GM12878 (cell line): ENCODE measurements around the gene IL1R2. TPM values are rescaled to one million over a fixed set of nuclear protein-coding genes. Genes with fewer than 3 reads are reported as not detected.
A peak's percentile ranks its signal among the peaks of the same experiment; 100 is the strongest.

Experiments
- ATAC-seq: fragments of 200-7000 bp; cut with Tn5 transposase; 3 replicates; pipeline ENCODE4 v1.9.1; 2020; ENCODE audit warnings: mild to moderate bottlenecking, moderate library complexity
- BruUV-seq: library from RNA; stranded (reverse); fragments of 400-500 nt; replicated peaks from 2 replicates; lab custom pipeline; 2021; lab: Mats Ljungman, UMichigan
- CTCF ChIA-PET: fragments of 300-600 bp; sonication (Branson Sonifier 250); formaldehyde crosslinking; extraction: SDS; loops from one replicate; lab custom pipeline; 2021; ENCODE audit warnings: inconsistent platforms; lab: Yijun Ruan, JAX
- POLR2A ChIA-PET: fragments of 350-600 bp; formaldehyde crosslinking; extraction: SDS; loops from one replicate; lab custom pipeline; 2021; ENCODE audit warnings: inconsistent platforms; lab: Charles Lee
- RAD21 ChIA-PET: fragments of 300-600 bp; sonication (Branson Sonifier 250); formaldehyde crosslinking; loops from one replicate; lab custom pipeline; 2023; ENCODE audit warnings: antibody characterized with exemption; ENCODE audit not compliant: unreplicated experiment; lab: Charles Lee
- SMC1A ChIA-PET: fragments of 300-600 bp; sonication (Branson Sonifier 250); formaldehyde crosslinking; loops from one replicate; lab custom pipeline; 2023; ENCODE audit not compliant: unreplicated experiment, uncharacterized antibody; lab: Charles Lee
- DNase-seq: peaks from one replicate; pipeline ENCODE4 v3.0.0-alpha.2; 2011; ENCODE audit warnings: low read depth, low spot score
- FAIRE-seq: peaks from 3 replicates; lab custom pipeline; 2011; peaks lifted over from hg19 to GRCh38; lab: Jason Lieb, UNC
- H2AFZ ChIP-seq: 2 replicates; pipeline ENCODE4 v1.6.0; 2011; ENCODE audit warnings: low read depth, low read length, control low read depth; ENCODE audit not compliant: control insufficient read depth
- H3K27ac ChIP-seq: 2 replicates; pipeline ENCODE4 v1.5.1; 2011; ENCODE audit warnings: control low read depth; ENCODE audit not compliant: control insufficient read depth, insufficient read depth
- H3K27me3 ChIP-seq, 2 experiments: replicated peaks in 1 of 2; 2 replicates each; pipeline versions ENCODE4 v1.6.0 to v1.6.1; 2011; ENCODE audit warnings: low read length in 1 of 2; ENCODE audit not compliant: control insufficient read depth in 2 of 2, insufficient read depth in 2 of 2
- H3K36me3 ChIP-seq, 2 experiments: 2 replicates each; pipeline ENCODE4 v1.5.1; 2011; ENCODE audit warnings: low read length in 1 of 2; ENCODE audit not compliant: control insufficient read depth in 2 of 2, insufficient read depth in 2 of 2
- H3K4me1 ChIP-seq: 2 replicates; pipeline ENCODE4 v1.6.1; 2011; ENCODE audit warnings: mild to moderate bottlenecking, low read length, moderate library complexity, mixed read lengths; ENCODE audit not compliant: control insufficient read depth, insufficient read depth
- H3K4me2 ChIP-seq: 2 replicates; pipeline ENCODE4 v1.6.0; 2011; ENCODE audit warnings: control low read depth; ENCODE audit not compliant: control insufficient read depth, insufficient read depth
- H3K4me3 ChIP-seq: fragments of 200-600 bp; sonication (generic); 2 replicates; pipeline ENCODE4 v1.5.1; 2016
- H3K79me2 ChIP-seq: 2 replicates; pipeline ENCODE4 v1.6.0; 2011; ENCODE audit warnings: low read length; ENCODE audit not compliant: control insufficient read depth, insufficient read depth
- H3K9ac ChIP-seq: 2 replicates; pipeline ENCODE4 v1.8.0; 2011; ENCODE audit warnings: low read length, control low read depth, mixed read lengths; ENCODE audit not compliant: control insufficient read depth, insufficient read depth
- H3K9me3 ChIP-seq: replicated peaks from 3 replicates; pipeline ENCODE4 v1.5.1; 2011; ENCODE audit warnings: mild to moderate bottlenecking, low read length; ENCODE audit not compliant: control insufficient read depth, insufficient read depth
- H4K20me1 ChIP-seq: 2 replicates; pipeline ENCODE4 v1.6.0; 2011; ENCODE audit not compliant: control insufficient read depth, insufficient read depth
- NFYB ChIP-seq: IDR thresholded peaks from 2 replicates; pipeline ENCODE4 v1.6.1; 2011; ENCODE audit warnings: low read depth, mild to moderate bottlenecking, low read length, improper control_type of control experiment, moderate library complexity; ENCODE audit not compliant: insufficient read depth
- RAD51 ChIP-seq: fragments of 450-650 bp; IDR thresholded peaks from 2 replicates; pipeline ENCODE4 v1.6.1; 2016; ENCODE audit warnings: moderate library complexity, mild to moderate bottlenecking, inconsistent platforms
- SMARCA5 ChIP-seq: fragments of 450-650 bp; IDR thresholded peaks from 2 replicates; pipeline ENCODE4 v1.6.1; 2017; ENCODE audit warnings: mild to moderate bottlenecking
- SMC3 ChIP-seq: IDR thresholded peaks from 2 replicates; pipeline ENCODE4 v1.6.1; 2011; ENCODE audit warnings: low read length, improper control_type of control experiment, borderline replicate concordance
- WGBS: methylation state at CpG from one replicate; pipeline ENCODE4 v1.1.6; 2016; ENCODE audit warnings: low lambda C conversion rate; ENCODE audit not compliant: insufficient replicate concordance, insufficient coverage; ENCODE audit errors: missing lambda C conversion rate; 5-methylcytosine and 5-hydroxymethylcytosine counted together
- in situ Hi-C: fragments of 300-500 bp; cut with MboI; formaldehyde crosslinking; loops from 9 replicates; pipeline ENCODE4 v1.14.3; 2018; ENCODE audit warnings: mixed read lengths
- intact Hi-C: fragments of 100-400 bp; cut with micrococcal nuclease; formaldehyde crosslinking; loops from one replicate; pipeline ENCODE4 v1.14.2; 2022; ENCODE audit not compliant: unreplicated experiment
- polyA plus RNA-seq, 11 experiments: library from polyadenylated mRNA; depleted of rRNA in 4 of 11; unstranded in 6 of 11; stranded (reverse) in 5 of 11; fragments of >200 nt; fragmentation: Nextera tagmentation in 4 of 11; fragmentation: Illumina TruSeq in 1 of 11; extraction: Ambion mirVana in 4 of 11; extraction: Trizol in 1 of 11; gene quantifications; 1 replicate in 1 of 11; 2 replicates in 10 of 11; pipeline versions ENCODE4 v1.2.1 to v1.2.3, GENCODE V29; 2011 to 2016; ENCODE audit warnings: inconsistent platforms in 2 of 11, missing spikeins in 2 of 11, low read depth in 1 of 11
- total RNA-seq, 4 experiments: library from RNA; depleted of rRNA in 3 of 4; stranded (reverse); fragments of >200 nt in 3 of 4; fragmentation: Illumina TruSeq in 1 of 4; extraction: Trizol in 1 of 4; gene quantifications; 2 replicates each; pipeline versions ENCODE4 v1.2.1 to v1.2.3, GENCODE V29; 2013 to 2021

IL1R2 gene
- total and polyA plus RNA-seq, 10 of the 15 experiments (the other 5 are each of a cell fraction or from before 2014, with no cell fraction given), result 0.44 to 6.4 (median 0.62) TPM

DNA sequence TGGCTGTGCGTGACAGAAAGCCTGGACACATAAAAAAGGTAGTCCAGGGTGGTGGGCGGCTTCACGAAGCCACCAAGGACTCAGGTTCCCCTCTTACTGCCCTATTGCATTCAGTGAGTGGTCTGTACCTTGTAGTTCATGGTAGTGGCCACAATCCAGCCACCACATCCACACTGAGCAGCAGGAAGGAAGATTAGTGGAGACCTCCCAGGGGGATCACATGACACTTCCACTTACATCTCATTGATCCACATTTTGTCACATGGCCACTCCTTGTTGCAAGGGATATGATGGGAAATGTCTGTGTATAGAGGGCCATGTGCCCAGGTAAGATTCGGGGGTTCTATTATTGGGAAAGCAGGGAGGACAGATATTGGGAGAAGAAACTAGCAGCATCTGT lies 13.7 kb downstream of the IL1R2 start:
- no peak overlapping the region for H3K4me3 ChIP-seq
- no peaks in the 10 kb centered on the region for H3K79me2 ChIP-seq
- H3K4me2 ChIP-seq, result no peak overlapping the region
- in situ Hi-C loops (no loop called here), intact Hi-C loops (loop anchor here (2.0 to 5.0 kb wide), 2 partner anchors 121 to 442 kb away; no protein-coding TSS in a partner anchor)
- TF ChIP-seq SMARCA5 (no peak), NFYB (0 out of 2 replicates have a peak, but pooled peaks have one; percentile 13), RAD51 (peak; percentile 75), SMC3 (0 out of 2 replicates have a peak, but pooled peaks have one; percentile 8)
- FAIRE-seq (no peak), ATAC-seq (0 out of 3 replicates have a peak, but pooled peaks have one; percentile 9), DNase-seq (no peak)
- BruUV-seq, result no TSS peak
- peaks cover 3% of the 10 kb centered on the region; the same call in 1 of the 2 replicates for H3K4me1 ChIP-seq
- no peaks in the 10 kb centered on the region for H3K36me3 ChIP-seq
- H3K27me3 ChIP-seq, result no peaks in the 10 kb centered on the region; a peak in 1 of 4 replicates
- ChIA-PET RAD21 (interaction anchor here (0.7 to 5.4 kb wide), 18 partner anchors 10 to 438 kb away, joined by 3 to 124 read pairs (median 6); no protein-coding TSS in a partner anchor), SMC1A (interaction anchor here (0.8 to 5.8 kb wide), 28 partner anchors 10 to 454 kb away, joined by 3 to 119 read pairs (median 5); no protein-coding TSS in a partner anchor), POLR2A (interaction anchor here (0.7 to 1.3 kb wide), 2 partner anchors 20 to 126 kb away, joined by 4 read pairs; no protein-coding TSS in a partner anchor), CTCF (interaction anchor here (0.5 to 14.8 kb wide), 43 partner anchors 10 to 444 kb away, joined by 3 to 168 read pairs (median 5); no protein-coding TSS in a partner anchor)
- H2AFZ ChIP-seq, result no peak overlapping the region
- no peak overlapping the region; the same call in 1 of the 2 replicates for H3K27ac ChIP-seq
- WGBS, result 18% methylated on average over 4 of the region's 4 CpGs
- no peaks in the 10 kb centered on the region for H4K20me1 ChIP-seq
- H3K9me3 ChIP-seq, result no peaks in the 10 kb centered on the region
- H3K9ac ChIP-seq, result no peak overlapping the region
